ENCODE measurements around the gene PPP1R13L.

The PPP1R13L gene

GRCh38 chr19:45420356-45420755 is 15.5 kb upstream of the PPP1R13L start (continued):
- TF ChIP-seq AEBP2 (tag by site-specific recombination; IDR thresholded peaks at IDR 0.05; ENCODE audit: borderline replicate concordance) (no peak), ZNF211 (tag by site-specific recombination; IDR thresholded peaks at IDR 0.05; ENCODE audit: low read depth) (no peak), SP3 (tag by site-specific recombination; IDR thresholded peaks at IDR 0.05) (0 out of 2 replicates have a peak, but pooled peaks have one; percentile 10), ZNF555 (tag by site-specific recombination; conservative IDR thresholded peaks at IDR 0.05) (no peak), GLI4 (tag by site-specific recombination; IDR thresholded peaks at IDR 0.05) (no peak), ZNF654 (tag by site-specific recombination; IDR thresholded peaks at IDR 0.05; ENCODE audit: low read depth) (no peak), ZNF610 (tag by site-specific recombination; IDR thresholded peaks at IDR 0.05; ENCODE audit: borderline replicate concordance) (no peak), ZNF426 (tag by site-specific recombination; IDR thresholded peaks at IDR 0.05) (no peak), ZNF394 (tag by site-specific recombination; IDR thresholded peaks at IDR 0.05; ENCODE audit: borderline replicate concordance) (no peak), EGR2 (tag by site-specific recombination; IDR thresholded peaks at IDR 0.05; ENCODE audit: low read depth) (peak; percentile 98), ZNF621 (tag by site-specific recombination; IDR thresholded peaks at IDR 0.05) (no peak), ZFHX2 (tag by site-specific recombination; conservative IDR thresholded peaks at IDR 0.05) (peak; percentile 94), ZXDB (tag by site-specific recombination; IDR thresholded peaks at IDR 0.05) (no peak), ZNF473 (tag by site-specific recombination; IDR thresholded peaks at IDR 0.05) (no peak), HOXC10 (CRISPR knock-in tag; IDR thresholded peaks at IDR 0.05) (no peak), ZNF2 (tag by site-specific recombination; IDR thresholded peaks at IDR 0.05) (no peak), ZNF600 (tag by site-specific recombination; IDR thresholded peaks at IDR 0.05) (no peak), ZNF596 (tag by site-specific recombination; IDR thresholded peaks at IDR 0.05) (no peak), ZNF488 (tag by site-specific recombination; IDR thresholded peaks at IDR 0.05) (no peak), ZBTB17 (tag by site-specific recombination; IDR thresholded peaks at IDR 0.05) (no peak), ZSCAN4 (tag by site-specific recombination; IDR thresholded peaks at IDR 0.05) (no peak), SP7 (tag by site-specific recombination; IDR thresholded peaks at IDR 0.05) (no peak), ZNF354C (tag by site-specific recombination; IDR thresholded peaks at IDR 0.05; ENCODE audit: borderline replicate concordance, low read depth) (no peak), ZNF548 (tag by site-specific recombination; IDR thresholded peaks at IDR 0.05) (no peak), ZNF585B (tag by site-specific recombination; IDR thresholded peaks at IDR 0.05) (no peak), ZSCAN18 (tag by site-specific recombination; IDR thresholded peaks at IDR 0.05) (no peak)

All from HEK293 (cell line).